Left ventricle myocardium inferior (tissue), 1 donor: ENCODE results near the gene TMEM184C. TPM values are rescaled to one million over a fixed set of nuclear protein-coding genes. Genes with fewer than 3 reads are reported as not detected.

Source experiments
- DNase-seq: peaks from one replicate; pipeline ENCODE4 v3.0.0-alpha.2; 2020
- H3K27ac ChIP-seq: fragments of 200-600 bp; replicated peaks from 2 replicates; pipeline ENCODE4 v1.8.0; 2021
- H3K27me3 ChIP-seq: fragments of 200-600 bp; 2 replicates; pipeline ENCODE4 v1.8.0; 2021; ENCODE audit warnings: low read depth
- H3K36me3 ChIP-seq: fragments of 200-600 bp; 2 replicates; pipeline ENCODE4 v1.8.0; 2021
- H3K4me1 ChIP-seq: fragments of 200-600 bp; 2 replicates; pipeline ENCODE4 v1.8.0; 2021
- H3K4me3 ChIP-seq: fragments of 200-600 bp; 2 replicates; pipeline ENCODE4 v1.8.0; 2021; ENCODE audit warnings: mild to moderate bottlenecking, moderate library complexity
- H3K9me3 ChIP-seq: fragments of 200-600 bp; replicated peaks from 2 replicates; pipeline ENCODE4 v1.8.0; 2021
- CTCF ChIP-seq: fragments of 200-600 bp; IDR thresholded peaks from 2 replicates; pipeline ENCODE4 v1.8.0; 2021; ENCODE audit warnings: antibody characterized with exemption, mild to moderate bottlenecking, borderline replicate concordance
- intact Hi-C: fragments of 100-400 bp; cut with micrococcal nuclease; formaldehyde crosslinking; loops from one replicate; pipeline ENCODE4 v1.11.0; 2022
- total RNA-seq: library from RNA; stranded (reverse); fragmentation: NEBNext Ultra II Directional; extraction: Animal tissue kit (Norgen Biotek cat#: 25700); gene quantifications from one replicate; pipeline ENCODE4 v1.2.1, GENCODE V29; 2021
- donor health status: DM: no; HTN: yes; CAD: no; lungs with severe emphysema.

Gene TMEM184C
- total RNA-seq, 1 donor from 2014 or later: 24.7 TPM

- intact Hi-C loops: loop anchor here (10.0 kb wide), 1 partner anchor 493 kb away; no protein-coding TSS in a partner anchor
- no peaks in the 10 kb centered on the region for H3K4me1 ChIP-seq
- no peak overlapping the region for H3K27ac ChIP-seq
These were observed 19.6 kb upstream of the TMEM184C start for GRCh38 chr4:147597561-147597960.

DNA sequence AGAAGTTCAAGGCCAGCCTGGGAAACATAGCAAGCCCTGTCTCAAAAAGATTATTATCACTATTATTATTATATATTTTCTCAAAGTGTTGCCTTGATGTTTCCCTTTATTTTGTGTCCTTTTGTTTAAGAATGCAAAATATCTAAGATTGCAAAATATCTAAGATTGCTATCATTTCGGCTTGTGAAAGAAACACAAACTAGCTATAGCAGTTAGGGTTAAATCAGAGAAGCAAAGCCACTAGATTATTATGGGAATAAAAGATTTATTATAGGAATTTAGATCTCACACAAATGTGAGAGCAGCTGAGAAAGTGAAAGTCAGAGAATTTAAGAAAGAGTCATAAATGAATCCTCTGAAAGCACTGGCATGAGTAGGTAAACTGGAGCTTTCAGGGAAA lies 18.0 kb upstream of the TMEM184C start:
- Histone ChIP-seq H3K27me3 (no peaks in the 10 kb centered on the region), H3K9me3 (no peaks in the 10 kb centered on the region), H3K4me1 (no peaks in the 10 kb centered on the region), H3K27ac (no peak overlapping the region), H3K4me3 (no peak overlapping the region), H3K36me3 (no peaks in the 10 kb centered on the region)
- no peak for TF ChIP-seq CTCF
- DNase-seq: no peak
- intact Hi-C loops: loop anchor here (10.0 kb wide), 1 partner anchor 494 kb away; no protein-coding TSS in a partner anchor

More at GRCh38 chr4:147597561-147597960, 19.6 kb upstream of the TMEM184C start:
- no peak for DNase-seq
- H3K27me3 ChIP-seq: no peaks in the 10 kb centered on the region
- H3K4me3 ChIP-seq: no peak overlapping the region
- no peaks in the 10 kb centered on the region for H3K36me3 ChIP-seq
- H3K9me3 ChIP-seq: no peaks in the 10 kb centered on the region
- no peak for TF ChIP-seq CTCF

- no peaks in the 10 kb centered on the region for H3K9me3 ChIP-seq
- no peak for DNase-seq
- no peak overlapping the region for H3K4me3 ChIP-seq
- H3K4me1 ChIP-seq: no peaks in the 10 kb centered on the region
- TF ChIP-seq CTCF: no peak
- no peaks in the 10 kb centered on the region for H3K36me3 ChIP-seq
- H3K27me3 ChIP-seq: no peaks in the 10 kb centered on the region
- intact Hi-C loops: loop anchor here (10.0 kb wide), 1 partner anchor 495 kb away; no protein-coding TSS in a partner anchor
- no peak overlapping the region for H3K27ac ChIP-seq
These were observed 17.4 kb upstream of the TMEM184C start for GRCh38 chr4:147599769-147600168.

GRCh38 chr4:147605499-147605898 lies 11.7 kb upstream of the TMEM184C start:
- H3K4me3 ChIP-seq: no peak overlapping the region
- intact Hi-C loops: no loop called here
- TF ChIP-seq CTCF: no peak
- H3K4me1 ChIP-seq: no peaks in the 10 kb centered on the region
- DNase-seq: no peak
- no peaks in the 10 kb centered on the region for H3K9me3 ChIP-seq
- no peaks in the 10 kb centered on the region for H3K27me3 ChIP-seq
- no peaks in the 10 kb centered on the region for H3K36me3 ChIP-seq
- H3K27ac ChIP-seq: no peak overlapping the region

DNA sequence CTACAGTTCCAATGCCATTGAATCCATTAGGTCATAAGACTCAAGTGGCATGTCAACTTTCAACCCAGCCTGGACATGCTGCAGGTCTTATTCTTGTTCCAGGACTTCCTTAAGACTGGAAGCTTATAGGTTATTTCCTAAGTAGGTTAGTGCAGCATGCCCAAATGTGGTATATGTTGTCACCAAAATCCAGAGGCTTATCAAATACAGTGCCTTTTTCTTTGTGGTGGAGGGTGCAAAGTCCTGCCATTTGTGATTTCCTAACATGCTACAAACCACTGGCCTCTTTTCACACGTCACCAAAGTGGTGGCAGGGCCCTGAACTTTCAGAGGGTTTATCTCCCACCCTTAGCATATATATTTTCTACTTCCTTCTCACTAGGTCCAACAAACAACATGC lies 9.7 kb upstream of the TMEM184C start:
- Histone ChIP-seq H3K27me3 (no peaks in the 10 kb centered on the region), H3K9me3 (no peaks in the 10 kb centered on the region), H3K27ac (no peak overlapping the region), H3K36me3 (no peaks in the 10 kb centered on the region), H3K4me1 (no peaks in the 10 kb centered on the region), H3K4me3 (no peak overlapping the region)
- DNase-seq: no peak
- TF ChIP-seq CTCF: no peak
- intact Hi-C loops: no loop called here
